Right renal pelvis (tissue), 4 donors: ENCODE data around the gene PLEKHH1. TPM values are rescaled to one million over a fixed set of nuclear protein-coding genes. Genes with fewer than 3 reads are reported as not detected.
"Not testable (repeated sequence)": the region's sequence is repeated elsewhere in the genome, so short reads cannot be mapped to it uniquely, and the experiment has no call there.

ENCODE experiments used
- DNase-seq, 4 donors: peaks; one replicate each; pipeline ENCODE4 v3.0.0-alpha.2; 2013; ENCODE audit warnings: low read depth in 4 of 4, low spot score in 3 of 4, missing footprints in 1 of 4
- polyA plus RNA-seq, 4 donors: library from polyadenylated mRNA; unstranded; fragments of 120-200 nt; gene quantifications; one replicate each; pipeline ENCODE4 v1.2.1, GENCODE V29; 2013; ENCODE audit not compliant: insufficient read length in 4 of 4

The PLEKHH1 gene
- polyA plus RNA-seq, 4 donors, result 38.2 to 60.9 (median 41.4) TPM

DNA sequence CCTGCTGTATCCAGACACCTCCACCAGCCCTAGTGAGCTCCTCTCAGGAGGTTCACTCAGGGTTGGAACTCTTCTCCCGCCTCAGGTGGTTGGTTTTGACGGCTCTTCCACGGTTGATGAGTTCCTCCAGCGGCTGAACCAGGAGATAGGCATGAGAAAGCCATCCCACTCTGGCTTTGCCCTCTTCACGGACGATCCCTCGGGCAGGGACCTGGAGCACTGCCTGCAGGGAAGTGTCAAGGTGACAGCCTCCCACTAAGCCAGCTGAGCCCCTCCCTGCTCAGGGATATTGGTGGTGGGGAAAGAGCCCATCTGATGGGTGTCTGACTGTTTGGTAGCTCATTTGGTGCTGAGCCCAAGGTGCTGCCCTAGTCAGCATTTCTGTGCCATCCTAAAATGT lies 46.5 kb downstream of the PLEKHH1 start:
- DNase-seq, result no peak

DNA sequence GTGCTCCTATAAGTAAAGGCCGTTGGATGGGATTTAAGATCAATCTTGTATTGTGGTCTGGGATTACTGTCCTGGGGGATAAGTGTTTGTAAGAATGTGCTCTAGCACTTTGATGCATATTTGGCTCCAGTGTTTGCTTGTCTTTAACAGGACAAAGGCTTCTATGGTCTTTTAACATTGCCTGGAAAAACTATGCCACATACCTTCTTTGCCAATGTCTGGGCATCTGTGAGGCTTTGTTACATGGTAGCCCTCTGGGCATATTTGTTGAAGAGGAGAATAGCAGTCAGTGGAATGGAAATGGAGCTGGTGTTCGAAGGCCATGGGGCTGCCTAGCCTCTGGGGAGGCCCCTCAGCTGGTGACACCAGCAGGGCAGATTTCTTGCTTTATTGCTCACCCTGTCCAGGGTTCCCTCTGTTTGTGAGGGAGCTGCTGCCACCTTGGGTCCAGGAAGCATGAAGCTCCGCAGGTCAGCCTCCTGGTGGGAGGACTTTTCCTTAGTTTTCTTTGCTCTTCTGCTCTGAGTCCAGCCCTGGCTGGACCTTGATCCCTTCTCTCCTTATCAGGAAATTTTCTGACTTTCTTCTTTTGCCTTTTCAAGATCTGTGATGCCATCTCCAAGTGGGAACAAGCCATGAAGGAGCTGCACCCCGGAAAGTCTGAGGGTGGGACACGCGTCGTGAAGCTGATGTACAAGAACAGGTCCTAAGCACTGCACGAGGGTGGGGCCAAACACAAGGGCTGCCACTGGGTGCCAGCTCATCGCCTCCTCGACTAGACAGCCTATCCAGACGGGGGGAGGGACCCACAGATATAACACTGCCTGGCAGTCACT lies 47.5 kb downstream of the PLEKHH1 start:
- no peak for DNase-seq

DNA sequence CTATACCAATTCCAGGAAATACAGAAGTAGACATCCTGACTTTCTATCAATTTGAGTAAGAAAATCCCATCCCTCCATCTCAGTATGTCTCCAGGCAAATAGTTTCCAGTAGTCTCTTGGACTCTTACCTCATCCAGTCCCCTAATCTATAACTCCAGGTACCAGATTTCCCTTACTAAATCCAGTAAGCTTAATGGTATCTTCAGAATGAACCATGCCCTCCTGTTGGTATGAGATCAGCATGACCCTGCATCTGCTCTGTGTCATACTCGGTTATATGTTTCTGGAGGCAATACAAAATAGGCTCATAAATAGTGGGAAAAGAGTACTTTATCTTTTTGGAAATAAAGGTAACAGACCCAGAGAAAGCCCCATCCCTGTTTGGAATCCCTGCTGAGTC lies 48.6 kb downstream of the PLEKHH1 start:
- no peak for DNase-seq

DNA sequence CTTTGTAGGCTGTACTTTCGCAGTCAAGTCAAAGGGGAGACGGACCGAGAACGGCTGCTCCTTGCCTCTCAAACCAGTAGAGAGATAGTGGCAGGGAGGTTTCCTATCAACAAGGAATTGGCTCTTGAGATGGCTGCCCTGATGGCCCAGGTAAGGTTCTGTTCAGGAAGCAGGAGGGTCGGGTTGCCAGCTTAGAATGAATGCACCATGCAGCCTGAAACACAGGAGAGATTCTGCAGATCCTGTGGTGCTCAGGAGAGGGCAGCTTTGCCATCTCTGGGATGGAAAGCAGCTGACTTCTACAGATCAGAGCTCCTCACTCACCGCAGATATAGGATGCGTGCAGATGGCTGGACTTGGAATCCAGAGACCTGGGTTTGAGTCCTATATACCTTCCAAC lies 49.0 kb downstream of the PLEKHH1 start:
- no peak for DNase-seq

DNA sequence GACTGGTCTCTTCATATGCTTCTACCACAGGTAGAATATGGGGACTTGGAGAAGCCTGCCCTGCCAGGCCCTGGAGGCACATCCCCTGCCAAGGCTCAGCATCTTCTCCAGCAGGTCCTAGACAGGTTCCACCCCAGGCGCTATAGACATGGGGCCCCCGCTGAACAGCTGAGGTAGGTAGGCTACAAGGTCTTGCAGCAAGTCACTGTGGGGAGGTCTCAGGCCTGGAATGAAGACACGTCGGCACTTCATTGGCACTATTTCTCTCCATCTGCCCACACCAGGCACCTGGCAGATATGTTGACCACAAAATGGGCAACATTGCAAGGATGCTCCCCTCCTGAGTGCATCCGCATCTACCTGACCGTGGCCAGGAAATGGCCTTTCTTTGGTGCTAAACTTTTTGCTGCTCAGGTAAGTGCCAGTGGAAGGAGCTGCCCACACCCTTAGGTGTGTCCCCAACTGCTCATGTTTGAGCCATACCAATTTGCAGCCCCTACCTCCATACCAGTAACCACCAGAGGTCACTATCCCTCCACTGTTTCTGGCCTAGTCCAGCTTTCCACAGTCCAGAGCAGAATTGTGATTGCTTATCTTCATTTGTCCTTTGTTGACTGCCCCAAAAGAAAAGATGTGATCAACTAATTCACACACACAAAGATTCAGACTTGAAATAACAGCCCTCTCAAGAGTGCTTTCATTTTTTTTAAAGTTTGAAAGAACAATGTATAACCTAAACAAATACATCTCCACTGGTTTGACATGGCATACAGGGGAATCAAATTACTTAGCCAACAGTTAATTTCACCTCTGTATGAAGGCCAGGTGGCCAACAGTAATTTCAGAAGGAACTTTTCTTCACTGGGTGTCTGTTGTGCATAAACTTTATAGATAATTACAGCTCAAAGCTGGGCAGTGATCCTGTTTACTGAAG lies 50.9 kb downstream of the PLEKHH1 start:
- DNase-seq, result no peak

DNA sequence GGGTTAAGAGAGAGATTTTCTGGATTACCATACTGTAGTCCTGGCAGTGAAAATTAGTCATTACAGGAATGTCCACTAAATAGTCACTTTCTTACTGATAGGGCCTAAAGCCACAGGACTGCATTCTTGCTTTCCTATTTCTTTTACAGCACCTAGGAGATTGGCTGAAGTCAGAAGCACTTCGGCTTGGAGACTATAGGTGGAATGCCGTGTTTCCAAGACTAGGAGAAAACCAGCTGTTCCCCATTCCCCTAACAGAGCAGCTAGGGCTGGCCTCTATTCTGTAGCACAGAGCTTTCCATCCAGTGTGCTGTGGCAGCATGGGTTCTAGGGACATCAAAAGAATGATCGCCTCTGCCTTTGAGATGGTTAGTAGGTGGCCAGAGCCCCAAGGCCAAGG lies 51.9 kb downstream of the PLEKHH1 start:
- DNase-seq, result no peak

DNA sequence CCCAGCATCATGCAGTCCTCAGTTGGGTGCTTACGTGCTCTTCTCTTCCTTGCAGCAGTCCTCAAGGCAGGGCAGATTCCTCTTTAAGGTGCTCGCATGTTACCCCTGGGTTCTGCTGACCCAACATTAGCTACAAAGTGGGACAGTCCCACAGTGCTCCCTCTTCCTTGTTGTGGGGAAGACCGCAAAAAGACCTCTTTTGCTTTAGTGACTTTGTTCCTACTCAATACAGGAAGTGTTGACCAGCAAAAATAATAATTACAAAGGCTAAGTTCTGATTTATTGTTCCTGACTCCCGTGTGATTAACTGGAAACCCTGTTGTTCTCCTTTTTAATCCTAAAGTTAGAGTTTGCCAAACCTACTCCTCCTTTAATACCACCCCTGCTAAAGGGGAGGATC lies 53.3 kb downstream of the PLEKHH1 start:
- no peak for DNase-seq

DNA sequence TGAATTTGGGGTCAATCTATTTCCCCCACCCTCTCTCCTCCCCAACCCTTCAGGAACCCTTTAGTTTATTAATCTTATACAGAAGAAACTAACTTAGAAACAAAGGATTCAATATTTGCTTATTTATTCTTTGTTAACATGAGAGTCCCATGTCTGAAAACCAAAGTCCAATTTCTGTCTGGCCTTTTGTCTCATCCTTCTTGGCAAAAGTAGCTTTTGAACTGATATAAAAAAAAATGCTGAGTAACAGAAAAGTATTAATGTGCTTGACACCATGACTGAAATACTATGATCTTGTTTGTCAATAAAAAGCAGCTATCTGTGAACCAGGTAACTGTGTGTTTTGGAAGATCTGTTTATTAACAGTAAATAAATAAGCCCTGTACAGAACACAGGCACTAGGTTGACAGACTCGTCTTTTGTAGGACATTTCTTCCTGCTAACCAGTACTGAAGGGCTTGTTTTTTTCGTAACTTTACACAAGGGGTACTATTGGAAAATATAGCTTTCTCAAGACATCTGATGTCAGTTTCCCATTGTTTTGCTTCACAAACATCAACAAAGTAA lies 56.2 kb downstream of the PLEKHH1 start:
- no peak for DNase-seq

DNA sequence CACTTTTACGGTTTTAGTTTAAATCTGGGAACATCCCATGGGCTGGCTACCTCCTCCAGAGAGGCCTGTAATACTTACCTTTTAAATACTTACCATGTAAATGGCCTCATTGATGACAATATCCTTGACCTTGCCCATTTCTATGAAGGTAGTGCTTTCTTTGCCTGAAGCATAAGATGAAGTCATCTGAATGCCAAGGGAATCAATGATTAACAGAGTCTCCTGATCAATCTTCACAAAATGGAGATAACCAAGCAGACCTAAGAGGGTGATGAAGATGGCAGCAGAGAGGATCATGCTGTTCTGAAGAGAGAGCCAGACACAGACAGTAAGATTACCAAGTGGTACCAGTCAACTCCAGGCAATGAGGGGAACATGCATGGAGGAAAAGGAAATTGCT lies 60.6 kb downstream of the PLEKHH1 start:
- not testable (repeated sequence) for DNase-seq

DNA sequence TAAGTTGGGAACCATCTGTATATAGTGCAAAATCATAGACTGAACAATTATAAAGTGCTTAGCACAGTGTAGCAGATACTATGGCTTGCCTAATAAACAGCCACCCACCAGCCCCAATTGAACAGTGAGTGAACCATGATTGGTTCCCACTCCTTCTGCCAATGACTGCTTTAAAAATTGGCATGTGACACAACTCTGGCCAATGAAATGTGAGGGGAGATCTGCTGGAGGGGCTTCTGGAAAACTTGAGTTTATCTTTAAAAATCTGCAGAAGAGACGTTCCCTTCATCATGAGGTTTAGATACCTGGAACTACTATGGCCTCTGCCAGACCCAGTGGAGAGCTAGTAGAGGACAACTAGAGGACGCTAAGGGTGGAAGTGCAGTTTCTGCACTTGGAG lies 62.3 kb downstream of the PLEKHH1 start:
- DNase-seq, result no peak

DNA sequence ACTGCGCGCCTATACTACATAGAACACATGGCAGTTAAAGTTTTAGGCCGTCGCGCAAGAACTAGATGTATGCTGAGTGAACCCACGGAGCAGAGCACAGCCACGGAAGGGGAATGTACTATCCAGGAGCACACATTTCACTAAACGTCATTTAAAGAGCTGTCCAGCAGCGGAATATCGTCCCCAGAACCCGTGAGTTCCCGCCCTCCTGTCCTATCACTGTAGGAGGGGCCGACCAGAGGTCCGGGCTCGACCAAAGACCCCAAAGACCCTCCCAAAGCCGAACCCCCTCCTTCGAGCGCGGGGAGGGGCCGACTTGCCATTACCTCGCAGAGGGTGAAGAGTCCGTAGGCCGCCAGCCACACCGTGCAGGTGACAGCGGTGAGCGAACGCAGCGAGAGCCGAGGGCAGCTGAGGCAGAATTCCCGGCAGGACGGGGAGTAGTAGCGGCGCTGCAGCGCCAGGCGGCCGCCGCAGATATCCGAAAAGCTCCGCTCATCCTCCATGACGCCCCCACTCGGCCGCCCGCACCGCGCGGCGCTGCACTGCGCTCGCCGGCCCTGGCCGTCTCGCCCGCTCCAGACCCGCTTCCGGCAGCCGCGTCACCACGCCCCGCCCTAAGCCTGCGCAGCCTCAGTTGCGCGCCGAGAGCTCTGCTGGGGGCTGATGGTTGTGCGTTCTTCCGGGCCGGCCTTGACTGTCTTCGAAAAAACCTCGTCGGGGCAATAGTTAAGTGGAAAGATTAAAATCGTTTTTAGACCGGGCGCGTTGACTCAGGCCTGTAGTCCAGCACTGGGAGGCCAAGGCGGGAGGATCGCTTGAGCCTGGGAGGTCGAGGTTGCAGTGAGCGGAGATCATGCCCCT lies 66.8 kb downstream of the PLEKHH1 start, which contains the start of gene PIGH:
Gene PIGH (minus strand): TSS at position 571 of the 864 bp plus-strand sequence. CDS start 65 bp downstream, at position 506.
- peak; percentile 69 to 81 (median 74) for DNase-seq

DNA sequence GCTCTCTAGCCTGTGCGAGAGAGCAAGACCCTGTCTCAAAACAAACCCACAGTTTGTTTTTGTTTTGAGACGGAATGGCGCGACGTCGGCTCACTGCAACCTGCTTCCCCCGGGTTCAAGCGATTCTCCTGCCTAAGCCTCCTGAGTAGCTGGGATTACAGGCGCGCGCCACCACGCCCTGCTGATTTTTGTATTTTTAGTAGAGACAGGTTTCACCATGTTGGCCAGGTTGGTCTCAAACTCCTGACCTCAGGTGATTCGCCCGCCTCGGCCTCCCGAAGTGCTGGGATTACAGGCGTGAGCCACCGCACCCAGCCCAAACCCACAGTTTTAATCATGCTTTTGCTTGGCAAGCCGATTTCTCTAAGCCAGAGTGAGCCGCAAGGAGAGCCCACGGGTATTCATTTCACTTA lies 67.5 kb downstream of the PLEKHH1 start:
- not testable (repeated sequence) for DNase-seq

DNA sequence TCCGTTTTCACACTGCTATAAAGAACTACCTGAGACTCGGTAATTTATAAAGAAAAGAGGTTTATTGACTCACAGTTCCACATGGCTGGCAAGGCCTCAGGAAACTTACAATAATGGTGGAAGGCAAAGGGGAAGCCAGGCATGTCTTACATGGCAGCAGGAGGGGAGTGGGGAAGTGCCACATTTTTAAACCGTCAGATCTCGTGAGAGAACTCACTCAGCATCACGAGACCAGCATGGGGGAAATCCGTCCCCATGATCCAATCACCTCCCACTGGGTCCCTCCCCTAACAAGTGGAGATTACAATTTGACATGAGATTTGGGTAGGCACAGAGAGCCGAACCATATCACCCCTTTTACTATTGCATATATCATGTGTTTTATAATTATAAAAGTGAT lies 69.0 kb downstream of the PLEKHH1 start:
- DNase-seq, result no peak

DNA sequence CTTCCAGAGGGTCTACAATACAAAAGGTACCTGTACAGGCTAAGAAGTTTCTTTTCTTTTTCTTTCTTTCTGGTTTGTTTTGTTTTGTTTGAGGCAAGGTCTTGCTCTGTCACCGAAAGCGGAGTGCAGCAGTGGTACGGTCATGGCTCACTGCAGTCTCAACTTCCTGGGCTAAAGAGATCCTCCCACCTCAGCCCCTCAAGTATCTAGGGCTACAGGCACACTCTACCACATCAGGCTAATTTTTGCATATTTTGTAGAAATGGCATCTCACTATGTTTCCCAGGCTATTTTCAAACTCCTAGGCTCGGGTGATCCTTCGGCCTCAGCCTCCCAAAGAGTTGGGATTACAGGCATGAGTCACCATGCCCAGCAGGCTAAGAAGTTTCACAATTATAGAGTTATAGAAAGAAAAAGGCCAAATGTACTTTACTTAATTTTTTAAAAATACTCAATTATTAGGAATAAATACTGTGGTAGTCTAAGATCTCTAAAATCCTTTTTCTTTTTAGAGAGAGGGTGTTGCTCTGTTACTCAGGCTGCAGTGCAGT lies 70.0 kb downstream of the PLEKHH1 start:
- DNase-seq, result no peak

DNA sequence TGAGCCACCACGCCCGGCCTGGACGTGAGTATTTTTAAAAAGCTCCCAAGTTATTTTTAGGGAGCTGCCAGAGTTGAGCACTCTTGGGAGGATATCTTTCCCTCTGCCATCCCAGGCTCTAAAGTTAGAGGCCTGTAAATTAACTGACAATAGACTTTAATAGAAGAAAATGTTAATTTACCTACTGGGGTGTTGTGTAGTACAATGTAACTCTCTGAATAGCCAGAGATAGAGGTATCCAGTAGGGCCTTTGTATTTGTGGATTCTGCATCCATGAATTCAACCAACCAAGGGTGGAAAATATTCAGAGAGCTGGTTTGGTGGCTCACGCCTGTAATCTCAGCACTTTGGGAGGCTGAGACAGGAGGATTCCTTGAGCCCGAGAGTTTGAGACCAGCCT lies 74.6 kb downstream of the PLEKHH1 start:
- no peak for DNase-seq

DNA sequence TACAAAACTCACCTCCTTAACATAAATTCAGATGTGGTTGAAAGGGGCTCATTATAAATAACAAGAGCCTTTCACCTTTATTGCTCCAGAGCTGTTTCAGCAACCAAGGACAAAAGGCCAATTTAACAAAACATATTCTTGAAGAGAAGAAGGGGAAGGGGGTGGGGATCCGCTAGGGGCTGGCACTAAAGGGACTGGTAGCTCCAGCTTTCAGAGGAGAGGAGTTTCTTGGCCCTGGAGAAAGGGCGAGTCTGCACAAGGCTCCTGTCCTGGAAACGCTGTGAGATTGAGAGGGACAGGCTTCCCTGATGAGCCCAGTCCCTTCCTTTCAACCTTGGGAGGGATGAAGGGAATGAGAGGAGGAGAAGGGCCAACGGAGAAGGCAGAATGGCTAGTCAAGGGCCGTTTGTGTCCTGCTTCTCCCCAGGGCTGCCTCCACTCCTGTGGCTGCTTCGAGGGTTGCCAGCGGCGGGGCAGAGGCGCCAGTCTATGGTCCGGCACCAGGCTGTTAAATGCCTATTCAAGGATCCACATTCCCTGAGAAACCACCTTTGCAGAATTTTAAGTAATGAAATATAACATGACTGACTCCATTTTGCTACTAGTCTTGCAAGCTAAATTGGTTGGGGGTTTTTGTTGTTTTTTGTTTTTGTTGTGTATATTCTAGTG lies 76.7 kb downstream of the PLEKHH1 start:
- DNase-seq, result no peak

DNA sequence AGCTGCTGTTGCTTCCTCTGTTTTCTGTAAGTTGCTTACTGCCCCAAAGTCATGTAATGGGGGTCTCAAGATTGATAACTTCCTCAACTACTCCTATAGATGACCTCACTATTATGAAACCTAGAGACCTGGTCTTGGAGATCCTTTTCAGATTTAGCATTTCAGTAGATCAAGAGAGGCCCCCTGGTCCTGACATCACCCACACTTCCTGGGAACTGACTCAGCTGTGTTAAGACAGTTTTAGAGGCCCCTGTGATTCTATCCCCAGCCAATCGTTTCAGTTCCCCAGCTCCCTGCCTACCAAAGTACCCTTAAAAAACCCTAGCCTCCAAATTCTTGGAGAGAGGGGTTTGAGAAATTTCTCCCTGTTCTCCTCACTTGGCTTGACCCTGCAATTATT lies 77.4 kb downstream of the PLEKHH1 start:
- no peak for DNase-seq

DNA sequence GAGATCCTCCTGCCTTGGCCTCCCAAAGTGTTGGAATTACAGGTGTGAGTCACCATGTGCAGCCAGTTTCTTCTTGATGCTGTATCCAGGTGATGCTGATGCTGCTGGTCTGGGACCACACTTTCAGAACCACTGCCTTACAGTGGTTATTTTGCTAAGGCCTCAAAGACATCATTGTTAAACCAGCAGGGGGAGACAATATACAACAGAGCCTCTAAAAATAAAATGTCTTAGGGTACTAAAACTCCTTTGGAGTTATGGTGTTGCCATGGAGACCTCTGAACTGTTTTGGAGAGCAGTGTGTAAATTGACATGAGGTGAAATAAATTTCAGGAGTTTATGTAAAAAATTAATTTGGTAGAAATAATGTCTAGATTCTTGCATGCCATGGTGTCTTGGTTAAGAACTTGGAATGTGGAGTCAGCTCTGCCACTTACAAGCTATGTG lies 85.5 kb downstream of the PLEKHH1 start:
- peak in 3 of 4 donors; percentile 62 to 81 (median 65) for DNase-seq
